Ascending aorta (tissue), 2 donors: ENCODE data around the gene SMIM3. TPM values are rescaled to one million over a fixed set of nuclear protein-coding genes. Genes with fewer than 3 reads are reported as not detected.
A peak's percentile ranks its signal among the peaks of the same experiment; 100 is the strongest.

Experiments used
- DNase-seq, 2 donors: peaks; one replicate each; pipeline ENCODE4 v3.0.0-alpha.2; 2019; ENCODE audit warnings: low spot score in 2 of 2
- H3K27ac ChIP-seq, 2 donors: fragments of 200-600 bp; sonication (generic); one replicate each; pipeline ENCODE4 v1.5.1; 2016 to 2017; ENCODE audit warnings: mild to moderate bottlenecking in 1 of 2
- H3K27me3 ChIP-seq: fragments of 200-600 bp; sonication (generic); one replicate; pipeline ENCODE4 v1.5.1; 2017
- H3K36me3 ChIP-seq, 2 donors: fragments of 200-600 bp; sonication (generic); one replicate each; pipeline ENCODE4 v1.5.1; 2016
- H3K4me1 ChIP-seq, 2 donors: fragments of 200-600 bp; sonication (generic); one replicate each; pipeline ENCODE4 v1.5.1; 2016 to 2017; ENCODE audit warnings: mild to moderate bottlenecking in 1 of 2
- H3K4me3 ChIP-seq, 2 donors: fragments of 200-600 bp; sonication (generic); one replicate each; pipeline ENCODE4 v1.5.1; 2016 to 2017; ENCODE audit warnings: mild to moderate bottlenecking in 1 of 2
- H3K9me3 ChIP-seq, 2 donors: fragments of 200-600 bp; sonication (generic); one replicate each; pipeline ENCODE4 v1.5.1; 2016
- intact Hi-C: fragments of 100-400 bp; cut with DNase I; formaldehyde crosslinking; loops from one replicate; pipeline ENCODE4 v1.15.1; 2023
- total RNA-seq: library from RNA; depleted of rRNA; stranded (reverse); fragments of >200 nt; gene quantifications from one replicate; pipeline ENCODE4 v1.1.0, GENCODE V29; 2016
- TF ChIP-seq, protein P1 (sequence below), 3 experiments: fragments of 200-600 bp in 2 of 3; fragments of 450-650 bp in 1 of 3; sonication (generic) in 2 of 3; IDR thresholded peaks; one replicate each; pipeline ENCODE4 v1.5.1; 2016 to 2019; ENCODE audit warnings: antibody characterized with exemption in 3 of 3, mild to moderate bottlenecking in 1 of 3, moderate library complexity in 1 of 3

The SMIM3 gene
- total RNA-seq, 1 donor from 2014 or later, result 52.4 TPM

- intact Hi-C loops, result loop anchor here (1.0 to 2.0 kb wide), 4 partner anchors 23 to 363 kb away; partner anchors contain the start of genes DCTN4 and SMIM3
- no peaks in the 10 kb centered on the region for H3K9me3 ChIP-seq
- TF ChIP-seq, protein P1, sequence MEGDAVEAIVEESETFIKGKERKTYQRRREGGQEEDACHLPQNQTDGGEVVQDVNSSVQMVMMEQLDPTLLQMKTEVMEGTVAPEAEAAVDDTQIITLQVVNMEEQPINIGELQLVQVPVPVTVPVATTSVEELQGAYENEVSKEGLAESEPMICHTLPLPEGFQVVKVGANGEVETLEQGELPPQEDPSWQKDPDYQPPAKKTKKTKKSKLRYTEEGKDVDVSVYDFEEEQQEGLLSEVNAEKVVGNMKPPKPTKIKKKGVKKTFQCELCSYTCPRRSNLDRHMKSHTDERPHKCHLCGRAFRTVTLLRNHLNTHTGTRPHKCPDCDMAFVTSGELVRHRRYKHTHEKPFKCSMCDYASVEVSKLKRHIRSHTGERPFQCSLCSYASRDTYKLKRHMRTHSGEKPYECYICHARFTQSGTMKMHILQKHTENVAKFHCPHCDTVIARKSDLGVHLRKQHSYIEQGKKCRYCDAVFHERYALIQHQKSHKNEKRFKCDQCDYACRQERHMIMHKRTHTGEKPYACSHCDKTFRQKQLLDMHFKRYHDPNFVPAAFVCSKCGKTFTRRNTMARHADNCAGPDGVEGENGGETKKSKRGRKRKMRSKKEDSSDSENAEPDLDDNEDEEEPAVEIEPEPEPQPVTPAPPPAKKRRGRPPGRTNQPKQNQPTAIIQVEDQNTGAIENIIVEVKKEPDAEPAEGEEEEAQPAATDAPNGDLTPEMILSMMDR (IDR thresholded peaks at IDR 0.05), result peak; percentile 11 to 61 (median 22)
- peaks cover 4 to 7% of the 10 kb centered on the region in 2 donors for H3K36me3 ChIP-seq
- DNase-seq, result no peak
- H3K4me3 ChIP-seq, result peak overlapping the region; percentile 55 to 58
- peaks cover 0 to 3% of the 10 kb centered on the region in 2 donors for H3K4me1 ChIP-seq
- no peaks in the 10 kb centered on the region for H3K27me3 ChIP-seq
- H3K27ac ChIP-seq, result peak overlapping the region; percentile 52 to 57
Measured at GRCh38 chr5:150801117-150801927, 22.8 kb downstream of the SMIM3 start.

GRCh38 chr5:150804388-150804787 is 25.8 kb downstream of the SMIM3 start:
- intact Hi-C loops, result no loop called here
- no peaks in the 10 kb centered on the region for H3K27me3 ChIP-seq
- H3K27ac ChIP-seq, result no peak overlapping the region
- no peak for DNase-seq
- no peaks in the 10 kb centered on the region for H3K9me3 ChIP-seq
- H3K36me3 ChIP-seq, result no peaks in the 10 kb centered on the region
- TF ChIP-seq, protein P1 (IDR thresholded peaks at IDR 0.05), result no peak
- peaks cover 0 to 3% of the 10 kb centered on the region in 2 donors for H3K4me1 ChIP-seq
- no peak overlapping the region for H3K4me3 ChIP-seq

DNA sequence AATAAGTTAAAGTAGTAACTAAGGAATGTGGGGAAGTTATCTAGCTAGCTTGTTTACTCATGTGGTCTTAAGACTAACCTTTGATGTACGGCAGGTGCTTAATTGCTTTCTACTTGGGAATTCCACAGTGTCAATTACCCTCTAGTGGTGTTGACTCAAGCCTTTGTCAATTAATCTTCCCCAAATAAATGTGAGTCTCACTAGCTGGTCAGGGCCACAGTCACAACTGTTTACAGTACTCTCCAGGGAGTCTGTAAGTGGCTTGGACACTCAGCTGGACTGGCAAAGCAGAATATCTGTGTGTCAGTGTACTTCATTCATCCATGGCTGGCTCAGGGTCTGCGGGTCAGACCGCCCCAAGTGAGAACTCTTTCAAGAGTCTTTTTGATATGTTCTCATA is 30.8 kb downstream of the SMIM3 start:
- Histone ChIP-seq H3K9me3 (no peaks in the 10 kb centered on the region), H3K36me3 (no peaks in the 10 kb centered on the region), H3K27ac (no peak overlapping the region), H3K4me1 (no peaks in the 10 kb centered on the region), H3K4me3 (no peak overlapping the region), H3K27me3 (no peaks in the 10 kb centered on the region)
- intact Hi-C loops, result no loop called here
- TF ChIP-seq, protein P1 (IDR thresholded peaks at IDR 0.05), result no peak
- no peak for DNase-seq

- Histone ChIP-seq H3K4me3 (no peak overlapping the region), H3K27me3 (no peaks in the 10 kb centered on the region), H3K36me3 (no peaks in the 10 kb centered on the region), H3K4me1 (no peaks in the 10 kb centered on the region), H3K27ac (no peak overlapping the region), H3K9me3 (peaks cover 0 to 12% of the 10 kb centered on the region in 2 donors)
- DNase-seq, result no peak
- TF ChIP-seq, protein P1 (IDR thresholded peaks at IDR 0.05), result no peak
- intact Hi-C loops, result no loop called here
Measured at GRCh38 chr5:150815010-150815409, 36.5 kb downstream of the SMIM3 start.

- no peak overlapping the region for H3K4me3 ChIP-seq
- H3K36me3 ChIP-seq, result no peaks in the 10 kb centered on the region
- H3K4me1 ChIP-seq, result no peaks in the 10 kb centered on the region
- DNase-seq, result no peak
- H3K9me3 ChIP-seq, result peaks cover 0 to 12% of the 10 kb centered on the region in 2 donors
- intact Hi-C loops, result no loop called here
- TF ChIP-seq, protein P1 (IDR thresholded peaks at IDR 0.05), result no peak
- no peaks in the 10 kb centered on the region for H3K27me3 ChIP-seq
- no peak overlapping the region for H3K27ac ChIP-seq
Measured at GRCh38 chr5:150816946-150817345, 38.4 kb downstream of the SMIM3 start.
